Lung (tissue), 12 donors: Measurements from ENCODE around the gene OTOL1. TPM values are rescaled to one million over a fixed set of nuclear protein-coding genes. Genes with fewer than 3 reads are reported as not detected.
"Not testable (repeated sequence)": the region's sequence is repeated elsewhere in the genome, so short reads cannot be mapped to it uniquely, and the experiment has no call there.

ENCODE experiments used
- ATAC-seq: fragments of 200-7000 bp; cut with Tn5 transposase; one replicate; pipeline ENCODE4 v1.9.1; 2020; ENCODE audit warnings: moderate number of reproducible peaks; ENCODE audit not compliant: insufficient read depth, low FRiP score
- DNase-seq, 3 donors: peaks; one replicate each; pipeline ENCODE4 v3.0.0-alpha.2; 2013 to 2017
- H3K27ac ChIP-seq, 2 donors: one replicate each; pipeline ENCODE4 v1.5.1; 2013; ENCODE audit warnings: mild to moderate bottlenecking in 2 of 2, moderate library complexity in 2 of 2, control low read depth in 1 of 2, inconsistent platforms in 1 of 2, low read depth in 1 of 2, low read length in 1 of 2
- H3K27me3 ChIP-seq, 3 donors: one replicate each; pipeline ENCODE4 v1.5.1; 2013; ENCODE audit warnings: low read length in 2 of 3; ENCODE audit not compliant: control insufficient read depth in 3 of 3, insufficient read depth in 3 of 3
- H3K36me3 ChIP-seq, 4 donors: one replicate each; pipeline ENCODE4 v1.5.1; 2013; ENCODE audit warnings: low read length in 4 of 4, mild to moderate bottlenecking in 1 of 4, moderate library complexity in 1 of 4; ENCODE audit not compliant: control insufficient read depth in 4 of 4, insufficient read depth in 4 of 4
- H3K4me1 ChIP-seq, 5 donors: one replicate each; pipeline ENCODE4 v1.5.1; 2013; ENCODE audit warnings: low read length in 5 of 5, mild to moderate bottlenecking in 2 of 5, moderate library complexity in 1 of 5; ENCODE audit not compliant: control insufficient read depth in 5 of 5, insufficient read depth in 5 of 5
- H3K4me3 ChIP-seq: one replicate; pipeline ENCODE4 v1.5.1; 2013; ENCODE audit warnings: mild to moderate bottlenecking, control low read depth, moderate library complexity
- H3K9ac ChIP-seq, 2 donors: one replicate each; pipeline ENCODE4 v1.5.1; 2013; ENCODE audit warnings: low read length in 2 of 2, control low read depth in 1 of 2; ENCODE audit not compliant: insufficient read depth in 1 of 2
- H3K9me3 ChIP-seq, 4 donors: one replicate each; pipeline ENCODE4 v1.5.1; 2013; ENCODE audit warnings: low read length in 3 of 4, mild to moderate bottlenecking in 1 of 4, moderate library complexity in 1 of 4; ENCODE audit not compliant: control insufficient read depth in 4 of 4, insufficient read depth in 3 of 4
- CTCF ChIP-seq: IDR thresholded peaks from 2 replicates; pipeline ENCODE4 v1.5.1; 2012; ENCODE audit warnings: mild to moderate bottlenecking; ENCODE audit errors: control extremely low read depth, extremely low read depth
- WGBS, 2 donors: extraction: QIAGEN DNeasy Blood & Tissue Kit; methylation state at CpG; one replicate each; pipeline ENCODE4 v1.1.7; 2013; 5-methylcytosine and 5-hydroxymethylcytosine counted together
- polyA plus RNA-seq, 2 donors: library from polyadenylated mRNA; stranded (reverse); fragments of 200-250 nt; gene quantifications; one replicate each; pipeline ENCODE4 v1.2.1, GENCODE V29; 2013
- total RNA-seq, 2 donors: library from RNA; depleted of rRNA in 1 of 2; stranded (reverse); fragments of >200 nt in 1 of 2; gene quantifications; one replicate each; pipeline ENCODE4 v1.2.1, GENCODE V29; 2014 to 2021
- donor health status: control.
- donor health status: control.
- donor health status: Bipolar disorder and iron deficiency.
- donor health status: healthy.
- donor health status: DM: yes; HTN: yes; CAD: no.

Gene OTOL1
- total and polyA plus RNA-seq, 4 donors = not detected

- Histone ChIP-seq H3K4me3 (no peak overlapping the region), H3K27me3 (no peaks in the 10 kb centered on the region), H3K36me3 (no peaks in the 10 kb centered on the region), H3K9ac (no peak overlapping the region), H3K27ac (no peak overlapping the region), H3K9me3 (no peaks in the 10 kb centered on the region), H3K4me1 (no peaks in the 10 kb centered on the region)
- TF ChIP-seq CTCF = no peak
- ATAC-seq (no peak), DNase-seq (no peak)
Observed at GRCh38 chr3:161489395-161489794, 7.2 kb upstream of the OTOL1 start.

- ATAC-seq, DNase-seq, H3K27me3 ChIP-seq, H3K9ac ChIP-seq, H3K4me1 ChIP-seq, H3K9me3 ChIP-seq, H3K27ac ChIP-seq, H3K4me3 ChIP-seq, H3K36me3 ChIP-seq: not testable (repeated sequence)
- WGBS, 2 donors = 72% methylated on average over 1 of the region's 1 CpG
Observed at GRCh38 chr3:161490845-161491244, 5.8 kb upstream of the OTOL1 start.

DNA sequence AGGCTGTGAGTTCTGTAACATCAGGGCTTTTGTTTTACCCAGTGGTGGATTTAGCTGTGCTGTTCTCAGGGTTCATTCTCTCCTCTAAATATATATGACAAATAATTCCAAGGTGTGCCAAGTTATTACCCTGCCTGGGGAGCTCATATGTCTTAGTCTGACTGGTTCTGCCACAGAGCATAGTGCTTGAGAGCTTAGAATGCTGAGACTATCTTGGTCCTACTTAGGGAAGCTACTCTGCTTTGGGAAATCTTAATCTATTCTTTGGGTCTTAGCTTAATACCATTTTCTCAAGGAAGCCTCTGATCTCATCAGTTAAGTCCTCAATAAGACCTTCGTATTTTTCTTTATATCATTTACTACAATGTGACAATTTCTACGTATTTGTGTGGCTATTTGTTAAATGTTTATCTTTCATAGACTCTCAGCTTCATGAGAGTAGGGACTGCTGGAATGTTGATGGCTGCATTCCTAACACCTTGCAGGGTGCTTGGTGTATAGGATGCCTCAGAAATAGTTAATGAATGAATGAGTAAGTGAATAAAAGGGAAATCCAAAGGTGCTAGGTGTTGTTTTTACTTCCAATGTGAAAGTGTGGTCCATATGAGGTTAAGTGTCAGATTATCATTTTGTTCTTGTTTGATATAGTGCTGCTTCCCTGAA, 1.8 kb downstream of the OTOL1 start:
- no peak overlapping the region for H3K9ac ChIP-seq
- no peaks in the 10 kb centered on the region for H3K27me3 ChIP-seq
- H3K4me1 ChIP-seq = no peaks in the 10 kb centered on the region
- H3K4me3 ChIP-seq = no peak overlapping the region
- no peaks in the 10 kb centered on the region for H3K36me3 ChIP-seq
- WGBS, 2 donors = 61 to 65% methylated on average over 2 of the region's 2 CpGs
- no peak for TF ChIP-seq CTCF
- peaks cover 0 to 6% (median 0%) of the 10 kb centered on the region in 4 donors for H3K9me3 ChIP-seq
- no peak overlapping the region for H3K27ac ChIP-seq
- no peak for ATAC-seq
- no peak for DNase-seq

DNA sequence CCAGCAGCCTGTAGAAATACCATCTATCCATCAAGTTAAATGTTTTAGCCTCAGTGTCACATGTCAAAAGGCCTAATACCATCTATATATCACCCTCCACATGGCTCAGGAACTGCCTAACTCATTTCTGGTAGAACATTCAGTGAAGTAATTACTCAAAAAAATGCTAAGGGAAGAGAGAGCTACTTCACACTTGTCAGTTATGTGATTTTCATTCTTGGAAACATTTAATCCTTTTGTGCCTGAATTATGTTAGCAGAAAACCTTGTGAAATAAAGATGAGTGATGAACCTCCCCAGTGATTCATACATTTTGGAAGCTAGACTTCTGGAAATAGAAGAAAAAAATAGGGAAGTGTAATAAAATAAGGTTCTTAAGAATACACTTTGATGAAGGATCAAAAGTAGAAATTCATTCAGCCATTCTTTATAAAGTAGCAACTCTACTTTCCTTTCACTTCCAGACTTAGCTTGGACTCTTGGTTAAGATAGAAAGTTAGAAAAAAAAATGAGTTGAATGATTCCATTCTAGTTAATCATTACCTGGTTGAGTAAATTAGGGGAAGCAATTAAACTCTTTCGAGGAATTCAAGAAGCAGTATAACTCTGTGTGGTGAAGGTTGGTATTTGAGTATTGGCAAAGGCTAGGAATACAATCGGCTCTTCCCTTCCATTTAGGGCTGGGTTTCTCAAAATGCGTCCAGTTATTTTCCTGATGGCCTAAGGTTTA, 3.6 kb downstream of the OTOL1 start:
- no peak for ATAC-seq
- H3K4me1 ChIP-seq = no peaks in the 10 kb centered on the region
- DNase-seq = peak in 2 of 3 donors; percentile 6 to 42
- H3K27me3 ChIP-seq = no peaks in the 10 kb centered on the region
- H3K9me3 ChIP-seq = no peaks in the 10 kb centered on the region
- H3K4me3 ChIP-seq = no peak overlapping the region
- no peak overlapping the region for H3K9ac ChIP-seq
- H3K27ac ChIP-seq = no peak overlapping the region
- no peaks in the 10 kb centered on the region for H3K36me3 ChIP-seq
- no peak for TF ChIP-seq CTCF
- 68 to 86% methylated on average over 3 of the region's 3 CpGs for WGBS, 2 donors
